Measurements from ENCODE around the gene TNFRSF9. TPM values are rescaled to one million over a fixed set of nuclear protein-coding genes. Genes with fewer than 3 reads are reported as not detected.
A peak's percentile ranks its signal among the peaks of the same experiment; 100 is the strongest.

TNFRSF9 gene
- total and polyA plus RNA-seq, 9 of the 15 experiments (the other 6 are each of a cell fraction or from before 2014, with no cell fraction given) = 0.04 to 0.29 (median 0.08) TPM; not detected in 1

GRCh38 chr1:7905262-7905661 lies 35.4 kb downstream of the TNFRSF9 start (continued):
- TF ChIP-seq, protein P1, sequence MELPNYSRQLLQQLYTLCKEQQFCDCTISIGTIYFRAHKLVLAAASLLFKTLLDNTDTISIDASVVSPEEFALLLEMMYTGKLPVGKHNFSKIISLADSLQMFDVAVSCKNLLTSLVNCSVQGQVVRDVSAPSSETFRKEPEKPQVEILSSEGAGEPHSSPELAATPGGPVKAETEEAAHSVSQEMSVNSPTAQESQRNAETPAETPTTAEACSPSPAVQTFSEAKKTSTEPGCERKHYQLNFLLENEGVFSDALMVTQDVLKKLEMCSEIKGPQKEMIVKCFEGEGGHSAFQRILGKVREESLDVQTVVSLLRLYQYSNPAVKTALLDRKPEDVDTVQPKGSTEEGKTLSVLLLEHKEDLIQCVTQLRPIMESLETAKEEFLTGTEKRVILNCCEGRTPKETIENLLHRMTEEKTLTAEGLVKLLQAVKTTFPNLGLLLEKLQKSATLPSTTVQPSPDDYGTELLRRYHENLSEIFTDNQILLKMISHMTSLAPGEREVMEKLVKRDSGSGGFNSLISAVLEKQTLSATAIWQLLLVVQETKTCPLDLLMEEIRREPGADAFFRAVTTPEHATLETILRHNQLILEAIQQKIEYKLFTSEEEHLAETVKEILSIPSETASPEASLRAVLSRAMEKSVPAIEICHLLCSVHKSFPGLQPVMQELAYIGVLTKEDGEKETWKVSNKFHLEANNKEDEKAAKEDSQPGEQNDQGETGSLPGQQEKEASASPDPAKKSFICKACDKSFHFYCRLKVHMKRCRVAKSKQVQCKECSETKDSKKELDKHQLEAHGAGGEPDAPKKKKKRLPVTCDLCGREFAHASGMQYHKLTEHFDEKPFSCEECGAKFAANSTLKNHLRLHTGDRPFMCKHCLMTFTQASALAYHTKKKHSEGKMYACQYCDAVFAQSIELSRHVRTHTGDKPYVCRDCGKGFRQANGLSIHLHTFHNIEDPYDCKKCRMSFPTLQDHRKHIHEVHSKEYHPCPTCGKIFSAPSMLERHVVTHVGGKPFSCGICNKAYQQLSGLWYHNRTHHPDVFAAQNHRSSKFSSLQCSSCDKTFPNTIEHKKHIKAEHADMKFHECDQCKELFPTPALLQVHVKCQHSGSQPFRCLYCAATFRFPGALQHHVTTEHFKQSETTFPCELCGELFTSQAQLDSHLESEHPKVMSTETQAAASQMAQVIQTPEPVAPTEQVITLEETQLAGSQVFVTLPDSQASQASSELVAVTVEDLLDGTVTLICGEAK (IDR thresholded peaks at IDR 0.05) = peak; percentile 76
- TF ChIP-seq, protein P1 (CRISPR knock-in tag; IDR thresholded peaks at IDR 0.05) = no peak

Data from K562 (cell line).